ENCODE results near the gene RBMS3. TPM values are rescaled to one million over a fixed set of nuclear protein-coding genes. Genes with fewer than 3 reads are reported as not detected.
A peak's percentile ranks its signal among the peaks of the same experiment; 100 is the strongest.

The RBMS3 gene
- total RNA-seq, 6 donors from 2014 or later, result 39.8 to 102 (median 57.2) TPM

DNA sequence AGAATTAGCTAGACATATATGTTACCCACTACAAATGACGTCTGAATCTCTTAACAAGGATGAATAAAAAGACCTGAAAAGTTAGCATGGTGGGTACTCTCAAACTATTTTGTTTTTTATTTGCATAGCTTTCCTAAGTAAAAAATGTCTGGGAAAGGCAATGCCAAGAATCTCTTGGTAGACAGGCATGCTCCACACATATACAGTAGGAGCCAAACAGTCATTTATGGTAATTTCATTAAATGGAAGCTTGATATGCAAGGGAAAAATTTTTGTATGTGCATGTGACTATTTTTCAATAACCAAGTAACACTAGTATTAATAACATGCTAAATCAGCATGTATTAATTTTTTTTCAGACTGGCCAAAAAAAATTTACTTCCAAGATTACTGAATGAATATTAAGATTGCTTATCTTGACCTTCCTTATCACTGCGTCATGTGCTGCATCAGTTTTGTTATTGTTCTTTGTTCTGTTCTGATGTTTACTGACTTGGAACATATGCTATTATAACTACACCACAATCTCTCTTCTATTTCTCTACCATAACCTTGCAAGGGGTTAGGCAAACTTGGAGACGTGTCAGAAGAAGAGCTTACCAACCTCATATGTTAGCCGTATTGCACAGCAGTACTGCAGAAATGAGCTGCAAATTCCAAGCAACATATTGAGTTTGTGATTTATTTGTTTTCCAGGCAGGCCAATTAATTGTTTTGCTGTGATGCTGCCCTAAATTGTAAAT, 255.3 kb downstream of the RBMS3 start:
- H3K9me3 ChIP-seq, result no peaks in the 10 kb centered on the region
- TF ChIP-seq, protein P1, sequence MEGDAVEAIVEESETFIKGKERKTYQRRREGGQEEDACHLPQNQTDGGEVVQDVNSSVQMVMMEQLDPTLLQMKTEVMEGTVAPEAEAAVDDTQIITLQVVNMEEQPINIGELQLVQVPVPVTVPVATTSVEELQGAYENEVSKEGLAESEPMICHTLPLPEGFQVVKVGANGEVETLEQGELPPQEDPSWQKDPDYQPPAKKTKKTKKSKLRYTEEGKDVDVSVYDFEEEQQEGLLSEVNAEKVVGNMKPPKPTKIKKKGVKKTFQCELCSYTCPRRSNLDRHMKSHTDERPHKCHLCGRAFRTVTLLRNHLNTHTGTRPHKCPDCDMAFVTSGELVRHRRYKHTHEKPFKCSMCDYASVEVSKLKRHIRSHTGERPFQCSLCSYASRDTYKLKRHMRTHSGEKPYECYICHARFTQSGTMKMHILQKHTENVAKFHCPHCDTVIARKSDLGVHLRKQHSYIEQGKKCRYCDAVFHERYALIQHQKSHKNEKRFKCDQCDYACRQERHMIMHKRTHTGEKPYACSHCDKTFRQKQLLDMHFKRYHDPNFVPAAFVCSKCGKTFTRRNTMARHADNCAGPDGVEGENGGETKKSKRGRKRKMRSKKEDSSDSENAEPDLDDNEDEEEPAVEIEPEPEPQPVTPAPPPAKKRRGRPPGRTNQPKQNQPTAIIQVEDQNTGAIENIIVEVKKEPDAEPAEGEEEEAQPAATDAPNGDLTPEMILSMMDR (IDR thresholded peaks at IDR 0.05), result no peak
- TF ChIP-seq POLR2AphosphoS5 (IDR thresholded peaks at IDR 0.05) (no peak), POLR2A (IDR thresholded peaks at IDR 0.05) (no peak), EP300 (IDR thresholded peaks at IDR 0.05) (no peak)
- no peak overlapping the region for H3K27ac ChIP-seq
- no peaks in the 10 kb centered on the region for H3K36me3 ChIP-seq
- 69 to 71% methylated on average over 4 of the region's 4 CpGs for WGBS, 2 donors
- no peak overlapping the region for H3K4me3 ChIP-seq
- no peak for ATAC-seq (ENCODE audit: low FRiP score in 2 of 2)
- H3K4me1 ChIP-seq, result peaks cover 0 to 21% (median 15%) of the 10 kb centered on the region in 4 donors
- no peaks in the 10 kb centered on the region for H3K27me3 ChIP-seq
- no peak for DNase-seq

- no peaks in the 10 kb centered on the region for H3K27me3 ChIP-seq
- ATAC-seq (ENCODE audit: low FRiP score in 2 of 2) (no peak), DNase-seq (no peak)
- 41 to 57% methylated on average over 5 of the region's 5 CpGs for WGBS, 2 donors
- H3K4me3 ChIP-seq, result no peak overlapping the region
- peak overlapping the region in 1 of 4 donors; percentile 43 for H3K27ac ChIP-seq
- H3K9me3 ChIP-seq, result no peaks in the 10 kb centered on the region
- TF ChIP-seq POLR2AphosphoS5 (IDR thresholded peaks at IDR 0.05) (no peak), EP300 (IDR thresholded peaks at IDR 0.05) (no peak), POLR2A (IDR thresholded peaks at IDR 0.05) (no peak)
- TF ChIP-seq, protein P1 (IDR thresholded peaks at IDR 0.05), result no peak
- peaks cover 0 to 20% (median 14%) of the 10 kb centered on the region in 4 donors for H3K4me1 ChIP-seq
- no peaks in the 10 kb centered on the region for H3K36me3 ChIP-seq
Measured at GRCh38 chr3:29537889-29538609, 257.2 kb downstream of the RBMS3 start.

DNA sequence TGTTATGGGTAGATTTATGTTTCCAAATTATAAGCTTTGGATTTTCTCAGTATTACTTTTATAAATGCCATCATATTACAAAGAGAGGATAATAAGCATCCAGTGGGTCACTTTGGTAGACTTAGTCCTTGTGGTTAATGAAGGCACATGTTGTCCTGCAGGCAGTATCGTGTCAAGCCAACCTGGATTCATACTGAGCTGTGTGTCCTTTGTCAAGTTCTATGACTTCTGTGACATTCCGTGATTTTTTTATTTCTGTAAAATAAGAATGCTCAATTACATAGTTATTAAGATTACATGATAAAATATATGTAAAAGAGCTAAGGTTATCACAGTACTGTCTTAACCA, 257.7 kb downstream of the RBMS3 start:
- H3K36me3 ChIP-seq, result no peaks in the 10 kb centered on the region
- H3K27me3 ChIP-seq, result no peaks in the 10 kb centered on the region
- peak overlapping the region in 1 of 4 donors; percentile 43 for H3K27ac ChIP-seq
- ATAC-seq (ENCODE audit: low FRiP score in 2 of 2) (no peak), DNase-seq (no peak)
- no peaks in the 10 kb centered on the region for H3K9me3 ChIP-seq
- H3K4me1 ChIP-seq, result peaks cover 0 to 20% (median 14%) of the 10 kb centered on the region in 4 donors
- WGBS, 2 donors, result 82 to 83% methylated on average over 2 of the region's 2 CpGs
- H3K4me3 ChIP-seq, result no peak overlapping the region
- TF ChIP-seq EP300 (IDR thresholded peaks at IDR 0.05) (no peak), POLR2A (IDR thresholded peaks at IDR 0.05) (no peak), POLR2AphosphoS5 (IDR thresholded peaks at IDR 0.05) (no peak)
- TF ChIP-seq, protein P1 (IDR thresholded peaks at IDR 0.05), result no peak

DNA sequence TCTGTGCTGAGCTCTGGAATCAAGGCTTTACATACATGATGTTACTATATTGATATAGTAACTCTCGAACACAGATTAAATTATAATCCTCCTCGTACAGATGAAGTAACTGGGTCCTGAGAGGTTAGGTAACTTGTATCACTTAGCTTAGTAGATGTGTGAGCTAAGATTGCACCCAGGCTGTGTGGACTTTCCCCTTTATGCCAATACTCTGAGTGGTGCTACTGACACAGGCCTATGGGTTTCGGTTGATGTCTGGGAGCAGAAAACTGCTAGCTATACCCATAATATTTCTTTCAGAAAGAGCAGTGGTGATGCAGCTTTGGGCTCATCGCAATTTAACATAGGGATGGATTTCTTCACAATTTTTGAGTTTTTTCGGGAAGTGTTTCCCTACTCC, 259.7 kb downstream of the RBMS3 start:
- TF ChIP-seq POLR2AphosphoS5 (IDR thresholded peaks at IDR 0.05), result no peak
- TF ChIP-seq, protein P1 (IDR thresholded peaks at IDR 0.05), result no peak
- TF ChIP-seq EP300 (IDR thresholded peaks at IDR 0.05), result no peak
- TF ChIP-seq POLR2A (IDR thresholded peaks at IDR 0.05), result no peak
- no peaks in the 10 kb centered on the region for H3K9me3 ChIP-seq
- no peak for DNase-seq
- WGBS, 2 donors, result 94 to 96% methylated on average over 5 of the region's 5 CpGs
- no peak for ATAC-seq (ENCODE audit: low FRiP score in 2 of 2)
- H3K4me1 ChIP-seq, result peaks cover 0 to 25% (median 15%) of the 10 kb centered on the region in 4 donors
- no peaks in the 10 kb centered on the region for H3K27me3 ChIP-seq
- no peak overlapping the region for H3K27ac ChIP-seq
- H3K36me3 ChIP-seq, result no peaks in the 10 kb centered on the region
- no peak overlapping the region for H3K4me3 ChIP-seq

Measured in upper lobe of left lung (tissue), 6 donors.